ENCODE results near the gene USP6NL. TPM values are rescaled to one million over a fixed set of nuclear protein-coding genes. Genes with fewer than 3 reads are reported as not detected.

Gene USP6NL
- total RNA-seq, 1 donor from 2014 or later, result 39.9 TPM

- Histone ChIP-seq H2AFZ (replicated peaks) (no peak overlapping the region), H4K20me1 (ENCODE audit: low read depth) (no peaks in the 10 kb centered on the region), H3K9ac (no peak overlapping the region), H3K4me1 (no peaks in the 10 kb centered on the region), H3F3A (ENCODE audit: low read depth) (peaks cover 3% of the 10 kb centered on the region), H3K36me3 (no peaks in the 10 kb centered on the region), H3K27ac (no peak overlapping the region), H3K4me2 (no peak overlapping the region), H3K9me3 (ENCODE audit: low read depth) (no peaks in the 10 kb centered on the region), H3K27me3 (peaks cover 10% of the 10 kb centered on the region), H3K79me2 (ENCODE audit: low read depth) (no peaks in the 10 kb centered on the region), H3K4me3 (no peak overlapping the region)
- no peak overlapping the region for H3K27ac Mint-ChIP-seq
- H3K27me3 Mint-ChIP-seq (ENCODE audit: insufficient read depth, low read depth), result no peaks in the 10 kb centered on the region
- no peaks in the 10 kb centered on the region for H3K36me3 Mint-ChIP-seq
- H3K4me3 Mint-ChIP-seq, result no peak overlapping the region
- TF ChIP-seq EZH2 (IDR thresholded peaks at IDR 0.05) (no peak), EZH2phosphoT487 (IDR thresholded peaks at IDR 0.05) (no peak), CTCF (IDR thresholded peaks at IDR 0.05) (no peak)
- H3K4me1 Mint-ChIP-seq, result no peaks in the 10 kb centered on the region
- peaks cover 2% of the 10 kb centered on the region for H3K9me3 Mint-ChIP-seq
- DNase-seq (ENCODE audit: low spot score), result no peak
Observed at GRCh38 chr10:11617233-11617632, 5.8 kb upstream of the USP6NL start.

GRCh38 chr10:11616021-11616420 is 4.6 kb upstream of the USP6NL start:
- peaks cover 2% of the 10 kb centered on the region for H3K79me2 ChIP-seq (ENCODE audit: low read depth)
- no peaks in the 10 kb centered on the region for H3K9me3 ChIP-seq (ENCODE audit: low read depth)
- no peak overlapping the region for H3K4me2 ChIP-seq
- H3K4me3 Mint-ChIP-seq, result no peak overlapping the region
- H3K36me3 Mint-ChIP-seq, result no peaks in the 10 kb centered on the region
- H4K20me1 ChIP-seq (ENCODE audit: low read depth), result no peaks in the 10 kb centered on the region
- H3K27me3 Mint-ChIP-seq (ENCODE audit: insufficient read depth, low read depth), result no peaks in the 10 kb centered on the region
- no peaks in the 10 kb centered on the region for H3K4me1 ChIP-seq
- H2AFZ ChIP-seq (replicated peaks), result no peak overlapping the region
- H3K27ac Mint-ChIP-seq, result peak overlapping the region; percentile 53
- H3K27me3 ChIP-seq, result peaks cover 13% of the 10 kb centered on the region
- H3K36me3 ChIP-seq, result no peaks in the 10 kb centered on the region
- no peak overlapping the region for H3K9ac ChIP-seq
- H3K4me1 Mint-ChIP-seq, result no peaks in the 10 kb centered on the region
- no peak for DNase-seq (ENCODE audit: low spot score)
- H3K27ac ChIP-seq, result no peak overlapping the region
- peaks cover 2% of the 10 kb centered on the region for H3K9me3 Mint-ChIP-seq
- peaks cover 12% of the 10 kb centered on the region for H3F3A ChIP-seq (ENCODE audit: low read depth)
- H3K4me3 ChIP-seq, result no peak overlapping the region
- no peak for TF ChIP-seq EZH2phosphoT487 (IDR thresholded peaks at IDR 0.05)
- TF ChIP-seq CTCF (IDR thresholded peaks at IDR 0.05), result no peak
- TF ChIP-seq EZH2 (IDR thresholded peaks at IDR 0.05), result no peak

GRCh38 chr10:11615396-11615795 is 3.9 kb upstream of the USP6NL start:
- H3K4me1 Mint-ChIP-seq, result no peaks in the 10 kb centered on the region
- Histone ChIP-seq H3K36me3 (no peaks in the 10 kb centered on the region), H3K4me1 (no peaks in the 10 kb centered on the region), H3K9ac (no peak overlapping the region), H3K27ac (no peak overlapping the region), H3F3A (ENCODE audit: low read depth) (peaks cover 19% of the 10 kb centered on the region), H3K4me2 (no peak overlapping the region), H3K27me3 (peaks cover 13% of the 10 kb centered on the region), H4K20me1 (ENCODE audit: low read depth) (no peaks in the 10 kb centered on the region), H3K9me3 (ENCODE audit: low read depth) (no peaks in the 10 kb centered on the region), H2AFZ (replicated peaks) (no peak overlapping the region), H3K79me2 (ENCODE audit: low read depth) (peaks cover 8% of the 10 kb centered on the region), H3K4me3 (no peak overlapping the region)
- no peak for DNase-seq (ENCODE audit: low spot score)
- H3K4me3 Mint-ChIP-seq, result no peak overlapping the region
- H3K9me3 Mint-ChIP-seq, result peaks cover 2% of the 10 kb centered on the region
- H3K36me3 Mint-ChIP-seq, result no peaks in the 10 kb centered on the region
- H3K27me3 Mint-ChIP-seq (ENCODE audit: insufficient read depth, low read depth), result peaks cover 3% of the 10 kb centered on the region
- no peak for TF ChIP-seq CTCF (IDR thresholded peaks at IDR 0.05)
- no peak for TF ChIP-seq EZH2 (IDR thresholded peaks at IDR 0.05)
- no peak for TF ChIP-seq EZH2phosphoT487 (IDR thresholded peaks at IDR 0.05)
- H3K27ac Mint-ChIP-seq, result no peak overlapping the region
